ENCODE data around the gene RPL10A. TPM values are rescaled to one million over a fixed set of nuclear protein-coding genes. Genes with fewer than 3 reads are reported as not detected.
"Not testable (repeated sequence)": the region's sequence is repeated elsewhere in the genome, so short reads cannot be mapped to it uniquely, and the experiment has no call there.

Gene RPL10A
- total and polyA plus RNA-seq, 3 donors from 2014 or later, result 305 to 768 (median 538) TPM

DNA sequence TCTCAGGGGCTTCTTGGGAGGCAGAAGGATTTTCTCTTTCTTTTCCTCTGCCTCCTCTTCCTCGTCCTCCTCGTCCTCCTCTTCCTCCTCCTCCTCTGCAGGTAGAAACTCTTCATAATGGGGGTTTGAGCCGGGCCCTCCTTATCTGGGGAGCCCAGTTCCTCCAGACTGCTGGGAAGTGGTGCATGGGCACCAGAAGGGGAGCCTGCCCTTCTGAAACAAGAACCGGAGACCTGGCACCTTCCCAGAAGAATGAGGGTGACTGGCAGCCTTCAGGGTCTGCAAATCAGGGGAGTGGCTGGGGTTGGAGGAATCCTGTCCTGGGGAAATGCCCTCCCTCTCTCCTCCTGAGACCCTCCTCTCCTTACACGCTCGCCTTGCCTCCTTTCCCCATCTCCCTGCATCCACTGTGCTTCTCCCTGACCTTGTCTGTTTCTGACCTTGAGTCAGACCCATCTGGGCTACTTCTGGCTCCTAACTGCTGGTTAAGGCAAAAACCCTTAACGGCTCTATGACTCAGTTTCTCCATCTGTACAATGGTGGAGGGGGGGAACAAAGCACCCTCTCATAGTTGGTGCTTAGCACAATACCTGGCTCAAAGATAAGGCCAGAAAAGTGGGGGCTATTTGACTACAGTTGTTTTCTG is 42.8 kb downstream of the RPL10A start:
- H3K36me3 ChIP-seq (ENCODE audit: low read depth, missing control alignments), result no peaks in the 10 kb centered on the region
- no peaks in the 10 kb centered on the region for H3K4me1 ChIP-seq
- no peaks in the 10 kb centered on the region for H3K27me3 ChIP-seq
- intact Hi-C loops (cut with DNase I; ENCODE audit: low total_unique reads), result no loop called here
- H3K9me3 ChIP-seq, result no peaks in the 10 kb centered on the region
- DNase-seq, result no peak
- TF ChIP-seq, protein P1, sequence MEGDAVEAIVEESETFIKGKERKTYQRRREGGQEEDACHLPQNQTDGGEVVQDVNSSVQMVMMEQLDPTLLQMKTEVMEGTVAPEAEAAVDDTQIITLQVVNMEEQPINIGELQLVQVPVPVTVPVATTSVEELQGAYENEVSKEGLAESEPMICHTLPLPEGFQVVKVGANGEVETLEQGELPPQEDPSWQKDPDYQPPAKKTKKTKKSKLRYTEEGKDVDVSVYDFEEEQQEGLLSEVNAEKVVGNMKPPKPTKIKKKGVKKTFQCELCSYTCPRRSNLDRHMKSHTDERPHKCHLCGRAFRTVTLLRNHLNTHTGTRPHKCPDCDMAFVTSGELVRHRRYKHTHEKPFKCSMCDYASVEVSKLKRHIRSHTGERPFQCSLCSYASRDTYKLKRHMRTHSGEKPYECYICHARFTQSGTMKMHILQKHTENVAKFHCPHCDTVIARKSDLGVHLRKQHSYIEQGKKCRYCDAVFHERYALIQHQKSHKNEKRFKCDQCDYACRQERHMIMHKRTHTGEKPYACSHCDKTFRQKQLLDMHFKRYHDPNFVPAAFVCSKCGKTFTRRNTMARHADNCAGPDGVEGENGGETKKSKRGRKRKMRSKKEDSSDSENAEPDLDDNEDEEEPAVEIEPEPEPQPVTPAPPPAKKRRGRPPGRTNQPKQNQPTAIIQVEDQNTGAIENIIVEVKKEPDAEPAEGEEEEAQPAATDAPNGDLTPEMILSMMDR (IDR thresholded peaks at IDR 0.05), result no peak
- TF ChIP-seq POLR2A (IDR thresholded peaks at IDR 0.05), result no peak
- WGBS, 2 donors, result 52 to 62% methylated on average over 6 to 7 of the region's 7 CpGs
- no peak overlapping the region for H3K4me3 ChIP-seq
- H3K27ac ChIP-seq, result no peak overlapping the region

DNA sequence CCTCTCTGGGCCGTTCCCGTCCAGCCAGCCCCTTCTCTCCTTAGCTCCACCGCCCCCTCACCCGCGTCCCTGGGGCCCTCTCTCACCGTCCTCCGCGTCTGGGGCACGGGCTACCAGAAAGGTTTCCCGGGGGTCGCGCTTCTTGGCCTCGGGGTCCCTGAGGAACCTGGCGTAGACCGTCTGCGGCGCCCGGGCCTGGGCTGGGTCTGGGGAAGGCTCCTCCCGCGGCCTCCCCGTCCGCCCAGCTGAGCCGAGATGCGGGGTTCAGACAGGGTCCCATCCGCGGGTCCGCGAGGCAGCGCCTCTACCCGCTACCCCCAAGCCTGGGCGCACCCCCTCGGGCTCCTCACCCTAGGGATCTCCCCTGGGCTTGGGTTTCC is 43.4 kb downstream of the RPL10A start:
- H3K27me3 ChIP-seq, result no peaks in the 10 kb centered on the region
- no peak for DNase-seq
- TF ChIP-seq POLR2A (IDR thresholded peaks at IDR 0.05), result no peak
- TF ChIP-seq, protein P1 (IDR thresholded peaks at IDR 0.05), result no peak
- H3K9me3 ChIP-seq, result no peaks in the 10 kb centered on the region
- H3K36me3 ChIP-seq (ENCODE audit: low read depth, missing control alignments), result no peaks in the 10 kb centered on the region
- no peak overlapping the region for H3K4me3 ChIP-seq
- WGBS, 2 donors, result 9 to 14% methylated on average over 26 to 31 of the region's 32 CpGs
- no peak overlapping the region for H3K27ac ChIP-seq
- intact Hi-C loops (cut with DNase I; ENCODE audit: low total_unique reads), result no loop called here
- H3K4me1 ChIP-seq, result no peaks in the 10 kb centered on the region

DNA sequence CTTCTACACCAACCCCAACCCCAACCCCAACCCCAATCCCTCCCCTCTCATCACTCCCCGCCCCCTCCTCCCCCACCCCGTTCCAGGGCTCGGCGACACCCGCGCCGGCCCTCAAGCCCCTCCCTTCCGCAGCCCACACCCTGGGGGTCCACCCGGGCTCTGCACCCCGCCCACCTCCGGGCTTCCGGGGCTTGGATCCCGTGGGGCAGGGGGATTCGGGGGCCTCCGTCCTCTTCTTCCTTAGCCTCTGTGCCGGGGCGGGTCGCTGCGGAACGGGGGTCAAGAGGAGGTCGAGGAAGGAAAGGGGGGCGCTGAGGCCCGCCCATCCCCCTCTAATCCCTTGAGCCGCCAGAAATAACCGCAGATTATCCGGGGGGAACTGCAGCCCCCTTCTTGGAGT is 43.8 kb downstream of the RPL10A start:
- Histone ChIP-seq H3K36me3 (ENCODE audit: low read depth, missing control alignments) (no peaks in the 10 kb centered on the region), H3K27ac (no peak overlapping the region), H3K4me3 (peak overlapping the region in 1 of 2 donors; percentile 18), H3K27me3 (no peaks in the 10 kb centered on the region), H3K4me1 (no peaks in the 10 kb centered on the region), H3K9me3 (no peaks in the 10 kb centered on the region)
- WGBS, 2 donors, result 7 to 18% methylated on average over 11 to 26 of the region's 26 CpGs
- DNase-seq, result no peak
- TF ChIP-seq POLR2A (IDR thresholded peaks at IDR 0.05), result no peak
- TF ChIP-seq, protein P1 (IDR thresholded peaks at IDR 0.05), result no peak
- intact Hi-C loops (cut with DNase I; ENCODE audit: low total_unique reads), result no loop called here

DNA sequence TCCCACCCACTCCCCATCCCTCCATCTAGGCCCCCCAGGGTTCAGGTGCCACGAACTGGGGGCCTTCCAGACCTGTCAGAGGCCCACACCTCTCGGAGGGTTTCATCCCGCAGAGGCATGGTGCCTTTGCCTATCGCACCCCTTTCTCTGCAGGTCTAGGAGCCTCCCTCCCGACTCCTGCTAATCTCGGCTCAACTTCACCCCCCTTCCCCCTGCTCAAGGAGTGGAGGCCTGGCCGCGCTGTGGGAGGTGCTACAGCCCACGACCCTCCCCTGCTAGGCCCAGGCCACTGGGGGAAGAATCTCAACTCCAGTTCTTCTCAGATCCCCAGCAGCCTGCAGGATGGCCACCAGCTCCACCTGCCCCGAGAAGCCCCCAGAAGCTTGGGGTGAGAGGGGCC is 44.5 kb downstream of the RPL10A start, which contains the start of gene TULP1:
TULP1 (minus strand) TSS at position 157 of the 400 bp plus-strand sequence; CDS start at position 119, 38 bp downstream.
- Histone ChIP-seq H3K9me3 (no peaks in the 10 kb centered on the region), H3K27me3 (no peaks in the 10 kb centered on the region), H3K4me3 (peak within 1 kb of the TSS in 1 of 2 donors; percentile 18), H3K36me3 (ENCODE audit: low read depth, missing control alignments) (no peaks in the 10 kb centered on the region), H3K4me1 (no peaks in the 10 kb centered on the region), H3K27ac (no peak within 1 kb of the TSS)
- no peak for DNase-seq
- WGBS, 2 donors, result 62 to 79% methylated on average over 7 to 10 of the region's 10 CpGs
- intact Hi-C loops (cut with DNase I; ENCODE audit: low total_unique reads), result no loop called here
- TF ChIP-seq, protein P1 (IDR thresholded peaks at IDR 0.05), result no peak
- no peak for TF ChIP-seq POLR2A (IDR thresholded peaks at IDR 0.05)

DNA sequence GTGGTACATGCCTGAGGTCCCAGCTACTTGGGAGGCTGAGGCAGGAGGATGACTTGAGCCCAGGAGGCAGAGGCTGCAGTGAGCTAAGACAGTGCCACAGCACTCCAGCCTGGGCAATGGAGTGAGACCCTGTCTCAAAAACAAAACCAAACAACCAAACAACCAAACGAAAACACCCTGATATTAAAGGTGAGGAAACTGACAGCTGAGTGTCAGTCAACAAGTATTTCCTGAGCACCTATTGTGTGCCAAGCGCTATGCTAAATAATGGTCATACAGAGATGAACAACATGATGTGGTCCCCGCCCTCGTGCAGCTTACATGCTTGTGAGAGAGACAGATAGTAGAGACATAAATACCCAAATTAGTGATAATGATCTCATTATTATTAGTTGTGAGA is 46.4 kb downstream of the RPL10A start:
- intact Hi-C loops (cut with DNase I; ENCODE audit: low total_unique reads), result no loop called here
- WGBS, 2 donors, result 85 to 90% methylated on average over 4 of the region's 4 CpGs

DNA sequence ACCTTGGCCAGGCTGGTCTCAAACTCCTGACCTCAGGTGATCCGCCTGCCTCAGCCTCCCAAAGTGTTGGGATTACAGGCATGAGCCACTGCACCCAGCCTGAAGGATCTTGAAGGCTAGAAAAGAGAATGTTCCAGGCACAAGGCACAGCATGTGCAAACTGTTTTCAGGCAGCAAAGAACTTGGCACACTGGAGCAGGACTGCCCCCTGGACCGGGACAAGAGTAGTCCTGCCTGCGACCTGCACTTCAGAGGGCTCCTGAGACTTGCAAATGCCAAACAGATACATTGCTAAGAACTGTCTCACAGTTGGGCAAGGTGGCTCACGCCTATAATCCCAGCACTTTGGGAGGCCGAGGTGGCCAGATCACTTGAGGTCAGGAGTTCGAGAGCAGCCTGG is 47.7 kb downstream of the RPL10A start:
- H3K27ac ChIP-seq; H3K4me1 ChIP-seq; H3K36me3 ChIP-seq (ENCODE audit: low read depth, missing control alignments); H3K9me3 ChIP-seq; DNase-seq; H3K27me3 ChIP-seq; intact Hi-C loops (cut with DNase I; ENCODE audit: low total_unique reads); H3K4me3 ChIP-seq: not testable (repeated sequence)
- WGBS, 2 donors, result 81 to 82% methylated on average over 5 to 6 of the region's 6 CpGs

More for the DNA sequence above, 46.4 kb downstream of the RPL10A start:
- DNase-seq, result no peak
- no peak overlapping the region for H3K27ac ChIP-seq
- H3K4me3 ChIP-seq, result no peak overlapping the region
- no peaks in the 10 kb centered on the region for H3K27me3 ChIP-seq
- H3K4me1 ChIP-seq, result no peaks in the 10 kb centered on the region
- no peak for TF ChIP-seq POLR2A (IDR thresholded peaks at IDR 0.05)
- TF ChIP-seq, protein P1 (IDR thresholded peaks at IDR 0.05), result no peak
- H3K9me3 ChIP-seq, result no peaks in the 10 kb centered on the region
- H3K36me3 ChIP-seq (ENCODE audit: low read depth, missing control alignments), result no peaks in the 10 kb centered on the region
